Ovary (tissue), 9 donors: ENCODE results near the gene VEGFB. TPM values are rescaled to one million over a fixed set of nuclear protein-coding genes. Genes with fewer than 3 reads are reported as not detected.

Source experiments
- DNase-seq, 5 donors: peaks; one replicate each; pipeline ENCODE4 v3.0.0-alpha.2; 2019 to 2020
- H3K27ac ChIP-seq, 2 donors: fragments of 200-600 bp; one replicate each; pipeline versions ENCODE4 v1.5.1 to v1.8.0; 2019 to 2022
- H3K27me3 ChIP-seq: fragments of 200-600 bp; one replicate; pipeline ENCODE4 v1.8.0; 2022
- H3K36me3 ChIP-seq: fragments of 200-600 bp; sonication (generic); one replicate; pipeline ENCODE4 v1.5.1; 2019
- H3K4me1 ChIP-seq: one replicate; pipeline ENCODE4 v1.8.1; 2013; ENCODE audit warnings: mild to moderate bottlenecking, moderate library complexity; ENCODE audit not compliant: insufficient read depth
- H3K4me3 ChIP-seq: fragments of 200-600 bp; sonication (generic); one replicate; pipeline ENCODE4 v1.5.1; 2017
- H3K9me3 ChIP-seq, 2 donors: fragments of 200-600 bp in 1 of 2; sonication (generic) in 1 of 2; one replicate each; pipeline versions ENCODE4 v1.5.1 to v1.8.1; 2013 to 2019; ENCODE audit warnings: mild to moderate bottlenecking in 1 of 2, moderate library complexity in 1 of 2
- CTCF ChIP-seq, 3 donors: fragments of 450-650 bp in 2 of 3; fragments of 200-600 bp in 1 of 3; IDR thresholded peaks; one replicate each; pipeline versions ENCODE4 v1.5.1 to v1.8.0; 2016 to 2022; ENCODE audit warnings: antibody characterized with exemption in 3 of 3, mild to moderate bottlenecking in 1 of 3
- EP300 ChIP-seq: sonication (generic); formaldehyde crosslinking; IDR thresholded peaks from one replicate; pipeline ENCODE4 v1.6.1; 2017; ENCODE audit warnings: antibody characterized with exemption
- POLR2A ChIP-seq: fragments of 450-650 bp; IDR thresholded peaks from one replicate; pipeline ENCODE4 v1.6.1; 2017; ENCODE audit warnings: antibody characterized with exemption, mild to moderate bottlenecking, moderate library complexity
- WGBS, 3 donors: extraction: QIAGEN DNeasy Blood & Tissue Kit in 1 of 3; methylation state at CpG; one replicate each; pipeline versions ENCODE4 v1.1.5 to v1.1.7; 2013 to 2017; 5-methylcytosine and 5-hydroxymethylcytosine counted together
- intact Hi-C, 4 donors: fragments of 100-400 bp; cut with DNase I; formaldehyde crosslinking; loops; one replicate each; pipeline versions ENCODE4 v1.11.0 to v1.15.1; 2022 to 2023
- polyA plus RNA-seq, 2 donors: library from polyadenylated mRNA; stranded (reverse); fragments of 200-250 nt in 1 of 2; fragments of 350-450 nt in 1 of 2; fragmentation: Illumina TruSeq in 1 of 2; extraction: RNeasy Lipid Tissue Mini Kit (QIAGEN cat#74804) in 1 of 2; gene quantifications; one replicate each; pipeline ENCODE4 v1.2.3, GENCODE V29; 2013 to 2014
- total RNA-seq, 7 donors: library from RNA; depleted of rRNA in 2 of 7; stranded (reverse); fragments of >200 nt in 2 of 7; fragmentation: NEBNext Ultra II Directional in 3 of 7; extraction: Animal tissue kit (Norgen Biotek cat#: 25700) in 3 of 7; gene quantifications; one replicate each; pipeline versions ENCODE4 v1.1.0 to v1.2.4, GENCODE V29; 2016 to 2023
- donor health status: DM: no; HTN: no; CAD: no; lungs with moderate emphysema.
- donor health status: DM: no; HTN: no; CAD: no.
- donor health status: Bipolar disorder and iron deficiency.
- donor health status: DM: yes; HTN: yes; CAD: no.
- donor health status: DM: no; HTN: no; CAD: no.
- donor health status: DM: yes; HTN: yes; CAD: no.

Gene VEGFB
- total and polyA plus RNA-seq, 9 donors = 27.4 to 164 (median 124) TPM

- Histone ChIP-seq H3K27me3 (no peaks in the 10 kb centered on the region), H3K4me3 (peak within 1 kb of the TSS; percentile 64), H3K9me3 (no peaks in the 10 kb centered on the region), H3K27ac (peak within 1 kb of the TSS; percentile 41 to 69), H3K4me1 (peaks cover 16% of the 10 kb centered on the region), H3K36me3 (no peaks in the 10 kb centered on the region)
- peak in 1 of 3 donors; percentile 29 for TF ChIP-seq CTCF (IDR thresholded peaks at IDR 0.05)
- TF ChIP-seq POLR2A = no peak
- intact Hi-C loops = no loop called here
- DNase-seq = peak; percentile 84 to 91 (median 88)
- WGBS, 3 donors = 0 to 1% (median 1%) methylated on average over 34 to 72 of the region's 74 CpGs
These were observed 12.7 kb downstream of the VEGFB start, which contains the start of gene PPP1R14B for GRCh38 chr11:64246871-64247728. TSS of gene PPP1R14B (minus strand) at chr11:64246943. CDS start at chr11:64246673, 270 bp downstream.

GRCh38 chr11:64247729-64248531 is 13.5 kb downstream of the VEGFB start:
- H3K4me3 ChIP-seq = peak overlapping the region; percentile 64
- peak overlapping the region; percentile 16 to 69 for H3K27ac ChIP-seq
- H3K9me3 ChIP-seq = no peaks in the 10 kb centered on the region
- WGBS, 3 donors = 34 to 35% (median 34%) methylated on average over 31 of the region's 31 CpGs
- DNase-seq = peak in 2 of 5 donors; percentile 53 to 71
- TF ChIP-seq EP300 (no peak), POLR2A (no peak), CTCF (IDR thresholded peaks at IDR 0.05) (no peak)
- no peaks in the 10 kb centered on the region for H3K36me3 ChIP-seq
- no peaks in the 10 kb centered on the region for H3K27me3 ChIP-seq
- peaks cover 15% of the 10 kb centered on the region for H3K4me1 ChIP-seq
- intact Hi-C loops = no loop called here

- H3K4me1 ChIP-seq = peaks cover 15% of the 10 kb centered on the region
- no peak for TF ChIP-seq CTCF (IDR thresholded peaks at IDR 0.05)
These were observed 14.2 kb downstream of the VEGFB start for GRCh38 chr11:64248578-64248977.

GRCh38 chr11:64249038-64249437 is 14.7 kb downstream of the VEGFB start:
- WGBS, 3 donors = 92 to 95% (median 94%) methylated on average over 4 of the region's 4 CpGs
- TF ChIP-seq CTCF (IDR thresholded peaks at IDR 0.05) = no peak
- no peak for TF ChIP-seq EP300
- no peak for TF ChIP-seq POLR2A

More at GRCh38 chr11:64248578-64248977, 14.2 kb downstream of the VEGFB start:
- WGBS, 3 donors = 74 to 91% (median 83%) methylated on average over 5 to 7 of the region's 7 CpGs
- Histone ChIP-seq H3K27ac (no peak overlapping the region), H3K36me3 (no peaks in the 10 kb centered on the region), H3K9me3 (no peaks in the 10 kb centered on the region), H3K4me3 (no peak overlapping the region), H3K27me3 (no peaks in the 10 kb centered on the region)
- no peak for DNase-seq
- intact Hi-C loops = no loop called here

More at GRCh38 chr11:64249038-64249437, 14.7 kb downstream of the VEGFB start:
- no peaks in the 10 kb centered on the region for H3K36me3 ChIP-seq
- H3K27me3 ChIP-seq = no peaks in the 10 kb centered on the region
- no peak overlapping the region for H3K4me3 ChIP-seq
- no peak for DNase-seq
- H3K4me1 ChIP-seq = peaks cover 15% of the 10 kb centered on the region
- no peak overlapping the region for H3K27ac ChIP-seq
- no peaks in the 10 kb centered on the region for H3K9me3 ChIP-seq
- intact Hi-C loops = no loop called here
